HuH-7 (cell line): ENCODE results near the gene PAM.

Experiments
- DNase-seq: peaks from one replicate; pipeline ENCODE4 v3.0.0; 2011; ENCODE audit warnings: low spot score

Gene PAM

DNA sequence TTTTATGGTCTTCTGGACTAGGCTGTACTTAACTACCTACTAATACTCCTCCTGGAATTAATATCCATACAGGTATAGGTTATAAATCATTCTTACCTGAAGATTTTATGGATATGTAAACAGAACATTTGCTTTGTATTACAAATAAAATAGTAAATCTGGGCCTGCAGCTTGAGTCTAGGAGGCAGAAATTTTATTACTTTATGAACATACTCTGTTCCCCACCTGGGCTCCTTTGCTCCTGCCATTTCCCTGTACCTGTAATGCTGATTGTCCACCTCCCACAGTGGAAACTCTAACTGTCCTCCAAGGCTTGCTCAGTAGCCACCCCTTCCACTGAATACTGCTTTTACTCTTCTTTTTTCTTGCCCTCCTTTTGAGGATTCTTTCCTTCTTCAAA lies 108.0 kb downstream of the PAM start:
- DNase-seq = no peak

DNA sequence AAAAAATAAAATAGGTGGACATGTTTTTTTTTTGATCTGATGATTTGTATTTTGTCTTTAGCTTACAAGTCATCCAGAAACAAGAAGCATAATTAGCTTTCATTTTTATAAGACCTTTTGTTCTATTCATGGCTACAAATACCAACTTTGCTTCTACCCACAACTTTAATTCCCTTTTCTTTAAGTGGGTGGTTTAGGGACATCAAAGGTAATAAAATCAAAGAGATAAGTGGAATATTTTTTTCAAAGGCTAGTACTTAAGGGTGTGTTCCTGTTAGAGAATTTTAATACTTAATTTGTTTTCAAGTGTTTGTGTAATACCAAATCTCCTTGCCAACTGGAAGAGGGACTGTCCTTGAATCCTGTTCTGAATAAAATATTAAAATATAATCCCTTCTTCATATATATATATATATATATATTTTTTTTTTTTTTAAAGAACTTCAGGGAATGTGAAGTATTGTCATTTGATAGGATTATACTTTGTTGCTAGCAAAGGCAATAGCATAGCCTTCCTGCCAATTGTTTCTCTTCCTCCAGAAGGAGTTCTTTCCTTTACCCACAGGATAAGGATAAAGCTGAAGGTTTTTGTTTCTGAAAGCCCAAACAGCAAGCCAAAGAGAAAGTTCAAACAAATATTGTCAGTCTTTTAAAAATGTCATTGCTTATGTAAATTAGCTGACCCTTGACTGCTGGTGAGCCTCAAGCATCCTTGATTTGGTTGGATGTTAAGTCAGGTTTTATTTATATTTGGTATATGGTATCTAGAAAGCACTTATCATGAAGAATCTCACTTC lies 108.9 kb downstream of the PAM start:
- no peak for DNase-seq

DNA sequence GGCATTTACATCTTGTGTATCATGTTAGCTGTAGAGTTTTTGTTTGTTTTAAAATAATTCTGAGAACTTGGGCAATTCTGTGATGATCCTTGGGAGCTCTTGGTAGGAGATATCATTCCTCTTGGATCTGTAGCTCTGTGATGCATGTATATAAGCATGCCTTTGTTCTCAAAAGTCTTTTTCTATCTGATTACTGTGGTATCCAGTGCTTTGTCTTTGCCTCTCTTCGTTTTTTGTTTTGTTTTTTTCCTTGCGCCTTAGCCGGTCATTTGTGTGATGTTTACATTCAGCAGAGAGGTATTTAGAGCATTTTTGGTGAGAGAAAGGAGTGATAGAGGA lies 110.0 kb downstream of the PAM start:
- DNase-seq = no peak

DNA sequence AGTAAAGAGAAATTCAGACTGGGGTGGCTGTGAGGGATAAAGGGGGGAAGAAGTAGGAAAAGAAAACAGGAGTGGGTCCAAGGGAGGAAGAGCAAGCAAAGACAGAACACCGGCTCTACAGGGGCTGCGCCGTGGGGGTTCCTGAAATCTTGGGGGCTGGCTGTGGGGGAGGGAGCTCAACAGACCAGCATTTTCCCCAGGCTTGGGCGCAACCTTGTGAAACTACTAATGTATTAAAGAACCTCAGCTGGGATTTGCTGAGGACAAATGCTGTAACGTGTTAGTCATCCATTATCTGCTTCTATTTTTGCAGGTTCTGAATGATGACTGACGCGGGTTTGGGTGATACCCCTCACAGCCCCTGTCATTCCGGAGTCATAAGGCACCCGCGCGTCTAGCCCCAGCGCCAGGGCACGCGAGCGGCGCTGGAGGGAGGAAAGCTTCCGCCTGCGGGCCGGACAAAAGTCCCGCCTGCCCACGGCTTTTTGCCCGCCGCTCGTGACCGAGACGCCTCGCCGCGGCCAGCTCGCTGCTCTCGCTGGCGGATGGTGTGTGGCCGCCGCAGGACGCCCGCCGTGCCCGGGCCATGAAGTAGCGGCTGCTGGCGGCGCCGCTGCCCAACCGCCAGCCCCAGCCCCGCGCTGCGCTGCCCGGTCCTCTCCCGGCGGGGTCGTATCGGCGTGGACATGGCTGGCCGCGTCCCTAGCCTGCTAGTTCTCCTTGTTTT lies 110.6 kb downstream of the PAM start:
- DNase-seq = peak; percentile 31

DNA sequence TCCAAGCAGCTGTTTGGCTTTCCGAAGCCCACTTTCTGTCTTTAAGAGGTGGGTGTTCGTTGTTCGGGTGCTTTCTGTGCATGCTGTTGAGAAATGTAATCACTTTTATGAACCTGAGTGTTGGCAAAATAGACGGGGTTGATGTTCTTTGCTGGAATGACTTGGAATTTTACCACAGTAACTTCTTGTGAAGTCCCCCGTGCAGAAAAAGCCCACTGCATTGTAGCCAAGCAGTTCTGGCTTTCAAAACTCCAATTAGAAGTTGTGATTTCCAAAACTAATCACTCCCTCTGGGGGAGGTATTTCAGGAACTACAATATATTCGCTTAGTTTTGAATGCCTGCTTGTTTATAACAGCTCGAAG lies 111.1 kb downstream of the PAM start:
- DNase-seq = peak; percentile 7

DNA sequence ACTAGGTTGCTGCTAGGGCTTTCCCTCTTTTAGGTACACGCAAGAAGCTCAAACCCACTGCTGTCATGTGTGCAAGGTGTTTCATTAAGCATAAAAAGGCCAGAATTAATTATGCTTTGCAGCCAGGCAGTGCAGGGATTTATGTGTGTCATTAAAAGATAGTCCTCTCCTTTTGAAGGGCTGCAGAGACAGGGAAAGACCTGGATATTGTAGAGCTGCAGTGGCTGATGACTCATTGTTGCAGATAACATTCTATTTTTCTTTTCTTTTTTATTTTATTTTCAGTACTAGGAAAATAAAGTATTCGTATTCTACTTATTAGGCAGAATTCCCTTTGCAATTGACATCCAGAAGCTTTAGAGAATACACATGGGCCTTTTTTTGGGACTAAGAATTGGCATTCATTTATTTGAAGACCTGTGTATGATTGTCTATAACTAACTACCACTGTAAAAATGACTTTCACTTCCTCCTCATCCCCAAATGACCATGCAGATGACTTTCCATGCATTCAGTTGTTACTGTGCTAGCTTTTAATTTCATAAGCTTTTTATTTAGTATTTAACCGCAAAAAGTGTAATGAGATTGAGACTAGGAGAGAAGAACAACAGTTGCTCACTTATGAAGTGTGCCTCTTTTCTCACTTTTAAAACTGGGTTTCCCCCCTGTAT lies 113.0 kb downstream of the PAM start:
- DNase-seq = no peak

DNA sequence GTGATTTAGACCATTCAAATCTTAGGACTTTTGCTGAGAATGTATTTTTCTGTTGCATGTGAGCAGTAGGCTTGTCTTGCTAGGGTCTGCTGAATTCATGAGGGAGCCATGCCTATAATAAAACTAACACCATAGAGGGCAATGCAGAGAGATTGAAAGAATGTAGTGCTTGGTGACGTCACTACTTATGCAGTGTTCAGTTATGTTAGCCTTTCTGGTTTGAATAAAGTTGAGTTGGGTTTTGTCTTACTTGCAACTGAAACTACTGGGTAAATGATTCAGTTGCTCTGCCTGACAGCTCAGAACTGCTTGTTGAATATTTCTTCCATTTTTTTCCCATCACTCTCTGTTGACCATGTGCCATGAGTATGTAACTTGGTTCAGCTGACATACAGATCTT lies 114.1 kb downstream of the PAM start:
- no peak for DNase-seq

DNA sequence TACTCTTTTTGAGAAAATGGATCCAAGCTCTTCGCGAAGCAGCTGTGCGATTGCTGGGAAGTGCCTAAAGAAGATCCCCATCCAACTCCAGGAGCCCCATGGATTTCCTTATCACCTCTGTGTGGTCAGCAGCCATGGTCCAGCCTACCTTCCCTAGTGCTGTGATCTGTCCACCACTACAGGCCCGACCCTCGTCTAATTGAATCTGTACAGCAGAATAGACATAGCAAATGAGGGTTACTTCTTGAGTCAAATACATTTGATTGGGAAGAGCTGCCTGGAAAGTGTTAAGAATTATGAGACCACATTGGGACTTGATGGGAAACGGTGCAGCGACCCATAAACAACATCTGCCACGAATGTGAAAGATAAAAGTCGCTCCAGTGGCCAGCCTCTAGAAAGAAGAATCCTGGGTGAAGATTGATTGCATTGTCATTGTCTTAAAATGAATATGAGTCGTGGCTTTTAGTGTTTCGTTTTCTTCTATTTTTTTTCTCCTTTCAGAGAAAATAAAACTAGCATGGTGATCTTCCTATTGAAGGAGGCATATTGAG lies 118.4 kb downstream of the PAM start:
- DNase-seq = no peak

DNA sequence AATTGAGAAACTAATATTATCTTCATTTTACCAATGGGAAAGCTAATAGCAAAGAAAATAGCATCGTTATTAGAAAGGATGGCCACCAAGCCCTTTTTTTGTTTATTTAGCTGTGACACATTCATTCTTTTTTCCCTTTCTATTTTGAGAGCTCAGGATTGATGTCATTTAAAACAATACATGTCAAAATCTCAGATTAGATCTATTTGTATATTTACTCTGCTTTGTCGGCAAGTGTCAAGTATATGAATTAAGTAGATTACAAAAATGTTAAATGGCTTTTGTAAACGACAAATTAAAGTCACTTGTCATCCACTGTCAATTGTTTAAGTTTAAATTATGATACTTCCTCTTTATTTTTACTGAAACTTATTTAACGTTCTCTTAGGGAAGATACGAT lies 118.9 kb downstream of the PAM start:
- no peak for DNase-seq

DNA sequence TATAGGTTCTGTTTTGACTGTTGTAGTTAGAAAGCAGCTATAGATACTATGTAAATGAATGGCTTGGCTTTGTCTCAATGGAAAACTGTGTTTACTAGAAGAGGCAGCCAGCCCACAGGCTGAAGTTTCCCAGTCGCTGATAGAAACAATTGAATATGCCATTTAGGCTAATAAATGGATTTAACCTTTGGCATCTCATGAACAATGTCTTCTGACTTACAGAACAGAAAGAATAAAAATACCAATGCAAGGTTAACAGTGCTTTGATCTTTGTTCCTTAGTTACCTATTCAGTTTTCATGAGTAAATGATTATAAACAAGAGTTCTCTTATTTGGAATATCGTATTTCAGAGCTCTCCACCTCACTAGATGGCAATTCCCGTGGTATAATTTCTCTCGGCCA lies 120.6 kb downstream of the PAM start:
- DNase-seq = no peak

DNA sequence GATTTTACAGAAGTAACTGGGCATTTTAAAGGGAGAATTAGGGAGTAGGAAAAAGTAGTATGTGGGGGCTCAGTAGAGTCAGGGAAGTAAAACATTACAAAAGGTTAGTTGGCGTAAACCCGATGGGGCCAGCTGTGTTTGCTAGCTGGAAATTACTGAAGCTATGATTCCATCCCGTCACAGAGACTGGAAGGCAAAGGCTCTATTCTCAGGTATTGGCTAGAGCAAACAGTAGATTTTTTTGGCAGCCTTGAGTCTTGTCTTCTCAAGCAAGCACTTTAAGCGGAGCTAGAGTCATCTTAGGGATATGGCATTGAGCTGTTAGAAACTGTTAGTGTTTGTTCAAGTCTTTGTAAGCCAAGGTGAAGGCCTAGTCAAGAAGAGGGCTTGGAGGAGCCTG lies 121.5 kb downstream of the PAM start:
- DNase-seq = no peak

DNA sequence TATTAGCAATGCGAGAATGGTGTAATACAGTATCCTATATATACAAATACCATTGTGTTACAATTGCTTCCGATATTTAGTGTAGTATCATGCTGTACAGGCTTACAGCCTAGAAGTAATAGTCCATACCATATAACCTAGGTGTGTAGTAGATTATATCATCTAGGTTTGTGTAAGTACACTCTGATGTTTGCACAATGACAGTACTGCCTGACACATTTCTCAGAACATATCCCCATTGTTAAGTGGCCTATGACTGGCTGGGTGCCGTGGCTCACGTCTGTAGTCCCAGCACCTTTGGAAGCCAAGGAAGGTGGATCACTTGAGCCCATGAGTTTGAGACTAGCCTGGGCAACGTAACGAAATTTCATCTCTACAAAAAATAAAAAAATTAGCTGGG lies 124.6 kb downstream of the PAM start:
- DNase-seq = no peak

DNA sequence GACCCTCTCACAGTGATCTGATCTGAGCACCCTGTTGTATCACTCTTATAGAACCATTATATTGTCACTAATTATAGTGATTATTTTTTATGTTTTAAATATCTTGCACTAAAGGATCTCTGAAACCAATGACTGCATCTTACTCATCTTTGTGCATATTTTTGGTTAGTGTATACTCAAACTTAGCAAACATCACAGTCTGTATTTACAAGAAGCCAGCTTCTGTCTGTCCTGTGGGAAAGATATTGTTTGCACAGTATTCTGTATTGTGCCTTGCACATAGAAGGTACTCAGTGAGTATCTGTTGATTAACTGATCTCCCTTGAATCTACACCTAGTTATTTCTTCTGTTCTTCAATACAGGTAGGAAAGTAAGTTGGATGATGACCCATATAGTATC lies 131.5 kb downstream of the PAM start:
- no peak for DNase-seq

DNA sequence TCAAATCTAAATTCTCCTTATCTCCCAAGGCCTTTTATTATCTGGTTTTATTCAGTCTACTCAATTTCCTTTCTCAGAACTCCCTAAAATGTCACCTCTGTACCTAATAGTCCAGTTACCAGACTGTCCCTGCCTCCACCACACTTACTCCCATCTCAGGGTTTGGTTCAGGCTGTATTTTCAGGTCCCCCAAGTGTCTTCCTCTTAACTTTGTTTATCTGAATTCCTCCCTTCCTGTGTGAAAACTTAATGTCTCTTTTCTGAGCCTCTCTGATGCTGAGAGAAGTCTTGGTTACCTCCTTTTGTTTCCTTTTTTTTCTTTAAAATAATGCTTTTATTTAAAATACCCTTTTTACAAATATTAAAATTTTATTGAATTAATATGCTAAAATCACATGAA lies 133.4 kb downstream of the PAM start:
- DNase-seq = no peak

DNA sequence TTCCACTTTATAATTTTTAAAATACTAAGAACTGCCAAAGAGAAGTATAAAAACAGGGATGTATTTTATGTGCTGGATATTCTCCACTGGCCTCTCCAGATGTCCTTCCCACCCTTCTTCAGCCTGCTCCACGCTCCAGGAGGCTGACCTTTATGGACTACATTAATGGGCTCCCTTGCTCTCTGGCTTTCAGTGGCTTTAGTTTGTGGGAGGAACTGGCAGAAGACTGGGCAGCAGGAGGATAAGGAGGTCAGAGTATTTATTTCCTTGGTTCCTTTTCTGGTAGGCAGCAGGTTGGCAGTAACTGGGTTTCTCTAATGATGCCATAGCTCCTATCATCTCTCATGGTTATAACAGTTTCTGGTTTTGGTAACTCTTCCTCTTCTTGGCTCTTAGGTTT lies 133.9 kb downstream of the PAM start:
- DNase-seq = no peak

DNA sequence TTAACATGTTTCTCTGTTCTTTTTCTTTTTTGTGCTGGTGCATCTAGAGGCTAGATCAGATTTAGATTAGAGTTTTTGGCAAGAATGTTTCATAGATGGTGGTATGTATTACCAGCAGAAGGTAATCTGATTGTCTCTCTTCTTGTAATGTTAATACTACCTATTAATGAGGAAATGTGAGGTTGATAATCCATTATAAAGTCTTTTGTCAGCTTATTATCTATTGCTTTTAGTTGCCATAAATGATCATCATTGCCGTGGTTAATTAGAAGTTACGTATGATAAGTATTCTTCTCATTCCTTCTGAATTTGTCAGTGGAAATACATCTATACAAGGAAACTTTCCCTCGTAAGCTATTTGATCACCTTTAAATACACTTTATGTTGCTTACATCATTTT lies 135.0 kb downstream of the PAM start:
- no peak for DNase-seq

DNA sequence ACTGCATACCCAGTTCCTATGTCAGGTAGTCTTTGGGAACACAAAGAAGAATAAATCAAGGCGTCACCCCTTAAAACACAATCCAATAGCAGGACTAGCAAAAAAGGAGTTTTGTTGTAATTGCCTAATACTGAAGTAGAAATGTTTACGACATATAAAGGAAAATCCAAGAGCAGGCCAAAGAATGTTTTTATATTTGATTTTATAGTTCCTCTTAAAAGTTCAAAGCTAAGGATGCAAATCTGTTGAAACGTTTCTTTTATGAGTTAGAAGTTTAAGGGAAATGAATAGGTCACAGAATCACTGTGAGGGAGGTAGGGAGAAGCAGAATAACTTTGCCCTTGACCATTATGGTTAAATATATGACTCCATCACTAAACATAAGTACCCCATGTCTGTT lies 136.1 kb downstream of the PAM start:
- DNase-seq = no peak

DNA sequence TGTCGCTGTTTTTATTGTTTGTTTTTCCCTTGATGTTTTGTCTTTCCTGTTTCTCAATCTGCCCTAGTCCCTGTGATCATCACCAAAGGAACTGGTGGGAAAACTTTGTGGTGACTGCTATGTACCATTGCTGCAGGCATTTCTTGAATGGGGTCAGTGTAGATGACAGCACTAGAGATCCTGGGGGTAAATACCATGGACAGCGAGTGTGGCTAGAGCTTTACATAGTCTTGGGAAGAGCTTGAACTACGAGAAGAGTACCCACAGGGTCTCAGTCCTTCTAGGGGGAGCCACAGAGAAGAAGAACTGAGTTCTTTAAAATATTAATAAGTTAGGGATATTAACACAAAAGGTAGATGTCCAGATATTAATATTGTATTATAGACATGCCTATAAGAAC lies 138.8 kb downstream of the PAM start:
- DNase-seq = no peak

DNA sequence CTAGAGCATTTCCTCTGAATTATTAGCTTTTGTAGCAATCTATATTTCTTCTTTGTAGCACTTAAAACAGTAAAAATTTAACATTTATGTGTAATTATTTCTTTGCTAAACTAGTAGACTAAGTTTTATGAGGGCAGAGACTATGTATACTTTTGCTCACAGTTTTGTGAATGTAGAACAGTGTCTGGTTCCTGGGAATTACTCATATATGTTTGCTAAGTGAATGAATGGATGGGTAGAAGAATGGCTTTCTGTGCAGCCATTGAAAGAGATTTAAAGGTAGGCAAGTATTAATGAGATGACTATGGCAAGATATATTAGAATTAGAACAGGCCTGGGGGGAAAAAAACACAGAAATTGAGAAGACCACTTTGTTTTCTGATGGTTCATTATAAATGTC lies 140.1 kb downstream of the PAM start:
- no peak for DNase-seq

DNA sequence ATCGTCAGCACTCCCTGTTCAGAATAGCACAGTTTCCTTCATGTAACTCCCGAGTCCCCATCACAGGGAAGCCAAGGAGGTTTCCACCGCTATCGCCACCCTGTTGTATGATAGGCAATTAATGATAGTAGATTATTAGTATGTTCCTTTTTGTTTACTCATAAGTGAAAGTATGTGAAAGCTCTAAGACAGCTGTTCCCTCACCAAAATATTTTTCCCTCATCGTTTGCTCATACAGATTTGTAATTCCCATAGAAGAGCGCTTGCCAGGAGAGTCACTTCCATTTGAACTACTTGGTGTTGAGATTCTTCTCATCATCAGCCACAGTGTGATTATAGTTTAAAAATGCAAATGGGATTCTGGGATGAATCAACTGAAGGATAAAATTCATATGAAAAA lies 140.9 kb downstream of the PAM start:
- DNase-seq = no peak

DNA sequence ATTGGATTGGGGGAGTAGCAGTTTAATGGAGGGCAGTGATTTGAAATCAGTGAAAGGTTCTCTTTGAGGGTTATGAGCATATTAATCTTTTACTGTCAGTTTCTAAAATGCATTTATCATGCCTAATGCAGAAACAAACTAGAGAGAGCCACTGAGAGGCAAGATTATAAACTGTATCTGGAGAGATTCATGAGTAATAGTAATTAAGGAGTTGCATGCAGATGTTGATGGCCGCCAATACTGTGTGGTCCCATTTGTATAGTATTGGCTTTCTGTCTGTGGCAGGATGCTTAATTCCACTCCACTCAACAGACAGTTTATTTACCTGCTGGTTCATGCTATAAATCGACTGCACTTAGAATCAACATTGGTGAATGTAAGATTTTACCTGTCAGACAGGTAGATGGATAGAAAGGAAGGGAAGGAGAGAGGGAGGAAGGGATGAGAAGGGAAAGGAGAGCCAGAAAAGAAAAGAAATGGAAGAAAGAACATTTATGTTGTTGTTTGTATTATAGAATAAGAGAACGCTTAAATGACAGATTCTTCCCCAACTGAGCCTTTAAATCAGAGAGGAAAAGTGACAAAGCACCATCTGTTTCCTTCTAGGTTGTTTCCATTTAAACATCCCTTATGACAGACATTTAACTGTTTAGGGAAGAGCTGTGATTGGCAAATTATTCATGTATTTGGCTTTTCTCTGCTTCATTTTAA lies 146.5 kb downstream of the PAM start:
- DNase-seq = no peak

DNA sequence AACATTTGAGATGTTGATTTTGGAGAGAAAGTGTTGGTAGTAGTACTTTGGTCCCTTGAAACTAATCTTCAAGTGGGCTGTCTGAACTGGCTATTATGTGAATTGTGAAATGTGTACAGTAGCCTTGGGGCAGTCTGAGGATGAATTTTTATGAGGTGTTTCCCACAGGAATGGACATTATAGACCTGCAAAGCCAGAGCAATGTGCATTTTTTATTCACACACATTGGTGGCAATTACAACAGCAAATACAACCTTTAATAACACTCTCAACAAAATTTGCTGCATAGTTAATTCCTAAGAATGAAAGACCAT lies 147.0 kb downstream of the PAM start:
- DNase-seq = peak; percentile 1

DNA sequence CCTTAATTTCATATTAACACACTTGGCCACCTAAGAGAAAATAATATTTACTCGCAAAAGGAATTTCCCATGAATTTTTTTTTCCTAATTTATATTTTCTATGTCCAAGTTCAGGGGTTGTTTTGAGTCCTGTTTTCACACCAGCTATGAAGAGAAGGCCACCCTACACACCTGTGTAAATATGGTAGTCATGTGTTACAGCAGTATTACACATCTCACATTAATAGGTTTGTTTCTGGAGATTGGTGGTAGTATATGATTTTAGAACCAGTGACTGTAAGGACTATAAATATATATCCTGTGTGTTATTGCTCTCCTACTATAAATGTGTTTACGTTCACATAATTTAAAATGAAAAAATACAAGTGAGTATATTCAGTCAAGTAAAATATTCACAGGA lies 147.5 kb downstream of the PAM start:
- DNase-seq = no peak
